Testis (tissue), 2 donors: ENCODE data around the gene SYNDIG1.

ENCODE experiments used
- CTCF ChIP-seq, 3 experiments: fragments of 450-650 bp in 2 of 3; fragments of 200-600 bp in 1 of 3; sonication (generic) in 1 of 3; IDR thresholded peaks; one replicate each; pipeline ENCODE4 v1.5.1; 2016 to 2019; ENCODE audit warnings: antibody characterized with exemption in 3 of 3, mild to moderate bottlenecking in 2 of 3, moderate library complexity in 1 of 3
- POLR2A ChIP-seq: fragments of 450-650 bp; IDR thresholded peaks from one replicate; pipeline ENCODE4 v1.6.1; 2017; ENCODE audit warnings: antibody characterized with exemption, mild to moderate bottlenecking, moderate library complexity

DNA sequence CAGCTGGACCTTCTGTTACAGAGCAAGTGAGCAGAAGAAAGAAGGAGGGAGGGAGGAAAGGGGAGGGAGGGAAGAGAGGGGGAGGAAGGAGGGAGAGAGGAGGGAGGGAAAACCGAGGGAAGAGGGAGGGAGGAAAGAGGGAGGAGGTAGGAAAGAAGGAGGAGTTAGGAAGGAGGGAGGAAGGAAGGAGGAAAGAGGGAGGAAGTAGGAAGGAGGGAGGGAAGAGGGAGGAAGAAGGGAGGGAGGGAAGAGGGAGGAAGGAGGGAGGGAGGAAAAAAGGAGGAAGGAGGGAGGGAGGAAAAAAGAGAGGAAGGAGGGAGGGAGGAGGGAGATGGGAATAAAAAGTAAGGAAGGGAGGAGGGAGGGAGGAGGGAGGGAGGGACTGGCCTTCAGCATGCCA lies 191.8 kb downstream of the SYNDIG1 start:
- TF ChIP-seq POLR2A (no peak), CTCF (IDR thresholded peaks at IDR 0.05) (no peak)
